Chondrocyte (in vitro differentiated cells): ENCODE results near the gene WDR91. TPM values are rescaled to one million over a fixed set of nuclear protein-coding genes. Genes with fewer than 3 reads are reported as not detected.
A peak's percentile ranks its signal among the peaks of the same experiment; 100 is the strongest.

Experiments used
- DNase-seq: peaks from one replicate; pipeline ENCODE4 v3.0.0; 2021; ENCODE audit warnings: mixed read lengths, low spot score
- H3K27ac Mint-ChIP-seq: one replicate; pipeline ENCODE4 v1.8.0; 2021; ENCODE audit warnings: mild to moderate bottlenecking, moderate library complexity, mixed read lengths; ENCODE audit not compliant: unreplicated experiment
- H3K27me3 Mint-ChIP-seq: 2 replicates; pipeline ENCODE4 v1.8.0; 2021; ENCODE audit warnings: low read depth, mixed read lengths
- H3K36me3 Mint-ChIP-seq: 2 replicates; pipeline ENCODE4 v1.8.0; 2021; ENCODE audit warnings: low read depth, mixed read lengths
- H3K4me1 Mint-ChIP-seq: 2 replicates; pipeline ENCODE4 v1.8.0; 2021; ENCODE audit warnings: low read depth, mild to moderate bottlenecking, mixed read lengths
- H3K4me3 Mint-ChIP-seq: one replicate; pipeline ENCODE4 v1.8.0; 2021; ENCODE audit warnings: mild to moderate bottlenecking, moderate library complexity, mixed read lengths; ENCODE audit not compliant: unreplicated experiment
- H3K9me3 Mint-ChIP-seq: 2 replicates; pipeline ENCODE4 v1.8.0; 2021; ENCODE audit warnings: low read depth, mixed read lengths
- CTCF ChIP-seq: fragments of 200-600 bp; sonication (generic); IDR thresholded peaks from 2 replicates; pipeline ENCODE4 v1.5.0; 2021; ENCODE audit warnings: antibody characterized with exemption, mild to moderate bottlenecking, moderate library complexity
- total RNA-seq: library from RNA; stranded (reverse); gene quantifications from 3 replicates; pipeline ENCODE4 v1.2.1, GENCODE V29; 2021

Gene WDR91
- total RNA-seq, 1 donor from 2014 or later = 10.6 TPM

DNA sequence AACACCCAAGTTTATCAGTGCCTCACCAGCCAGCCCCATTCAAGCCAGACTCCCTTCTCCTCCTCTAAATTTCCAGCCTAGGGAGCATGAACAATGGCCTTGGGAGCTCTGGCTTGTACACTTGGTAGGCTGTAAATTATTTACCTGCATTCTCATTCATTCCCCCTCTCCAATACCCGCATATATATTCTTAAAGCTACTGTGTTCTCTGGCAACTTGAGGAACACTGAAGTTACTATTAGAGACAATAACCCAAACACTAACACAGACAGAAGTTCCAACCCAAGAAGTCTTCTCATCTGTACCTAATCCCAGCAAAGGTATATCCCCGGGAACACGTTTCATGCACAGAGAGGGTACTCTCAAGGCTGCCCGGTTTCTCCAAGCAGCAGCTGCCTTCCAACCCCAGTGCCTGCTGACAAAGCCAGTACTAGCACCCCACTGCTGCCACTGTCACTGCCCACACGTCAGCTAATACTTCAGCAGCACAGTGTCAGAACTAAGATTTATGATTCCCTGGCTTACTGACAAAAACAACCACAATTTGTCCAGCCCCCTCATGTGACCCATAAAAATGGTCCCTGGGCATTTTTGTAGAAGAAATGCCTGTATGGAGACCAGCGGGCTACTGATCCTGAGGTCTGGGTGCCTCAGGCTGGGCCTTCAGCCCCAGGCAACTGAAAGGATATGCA lies 3.1 kb downstream of the WDR91 start:
- no peak for DNase-seq
- Mint-ChIP-seq H3K27me3 (no peaks in the 10 kb centered on the region), H3K4me3 (no peak overlapping the region), H3K36me3 (peaks cover 9% of the 10 kb centered on the region), H3K4me1 (peaks cover 20% of the 10 kb centered on the region), H3K27ac (peak overlapping the region; percentile 22), H3K9me3 (no peaks in the 10 kb centered on the region)
- TF ChIP-seq CTCF = no peak

- Mint-ChIP-seq H3K4me1 (peaks cover 20% of the 10 kb centered on the region), H3K27me3 (no peaks in the 10 kb centered on the region), H3K36me3 (peaks cover 9% of the 10 kb centered on the region), H3K9me3 (no peaks in the 10 kb centered on the region), H3K27ac (no peak overlapping the region), H3K4me3 (no peak overlapping the region)
- DNase-seq = no peak
- TF ChIP-seq CTCF = no peak
Measured at GRCh38 chr7:135207406-135208101, 3.8 kb downstream of the WDR91 start.

GRCh38 chr7:135206941-135207391 lies 4.4 kb downstream of the WDR91 start:
- no peak overlapping the region for H3K27ac Mint-ChIP-seq
- H3K4me3 Mint-ChIP-seq = no peak overlapping the region
- H3K27me3 Mint-ChIP-seq = no peaks in the 10 kb centered on the region
- H3K9me3 Mint-ChIP-seq = no peaks in the 10 kb centered on the region
- DNase-seq = no peak
- peaks cover 19% of the 10 kb centered on the region for H3K4me1 Mint-ChIP-seq
- no peak for TF ChIP-seq CTCF
- H3K36me3 Mint-ChIP-seq = peaks cover 9% of the 10 kb centered on the region

GRCh38 chr7:135205850-135206249 lies 5.5 kb downstream of the WDR91 start:
- H3K36me3 Mint-ChIP-seq = peaks cover 9% of the 10 kb centered on the region
- TF ChIP-seq CTCF = no peak
- no peak overlapping the region for H3K27ac Mint-ChIP-seq
- no peaks in the 10 kb centered on the region for H3K27me3 Mint-ChIP-seq
- H3K9me3 Mint-ChIP-seq = no peaks in the 10 kb centered on the region
- no peak for DNase-seq
- peaks cover 17% of the 10 kb centered on the region for H3K4me1 Mint-ChIP-seq
- no peak overlapping the region for H3K4me3 Mint-ChIP-seq

DNA sequence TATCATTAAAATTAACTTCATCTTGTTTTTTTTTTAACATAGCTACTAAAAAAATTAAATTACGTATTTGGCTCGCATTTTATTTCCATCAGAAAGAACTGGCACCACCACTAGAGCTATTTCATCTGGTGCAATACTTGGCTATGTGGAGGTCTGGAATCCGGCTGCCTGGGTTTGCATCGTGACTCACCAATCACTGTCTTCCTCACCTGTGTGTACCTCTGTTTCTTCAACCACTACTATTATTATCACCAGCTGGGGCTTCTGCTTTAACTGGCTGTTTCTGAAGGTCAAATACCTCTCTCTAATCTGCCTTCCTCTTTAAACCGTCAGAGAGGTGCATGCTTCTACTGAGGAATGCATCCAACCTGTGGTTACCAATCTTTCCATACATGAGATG lies 6.5 kb downstream of the WDR91 start:
- H3K27me3 Mint-ChIP-seq = no peaks in the 10 kb centered on the region
- DNase-seq = no peak
- H3K9me3 Mint-ChIP-seq = no peaks in the 10 kb centered on the region
- no peak overlapping the region for H3K27ac Mint-ChIP-seq
- H3K4me3 Mint-ChIP-seq = no peak overlapping the region
- H3K36me3 Mint-ChIP-seq = peaks cover 9% of the 10 kb centered on the region
- TF ChIP-seq CTCF = no peak
- H3K4me1 Mint-ChIP-seq = peaks cover 10% of the 10 kb centered on the region
